Skeletal muscle tissue (tissue), 4 donors: ENCODE data around the gene NUAK1. TPM values are rescaled to one million over a fixed set of nuclear protein-coding genes. Genes with fewer than 3 reads are reported as not detected.

ENCODE experiments used
- H3K27ac ChIP-seq: one replicate; pipeline ENCODE4 v1.7.0; 2013; ENCODE audit warnings: mild to moderate bottlenecking, low read depth, low read length, inconsistent platforms
- H3K27me3 ChIP-seq, 3 donors: one replicate each; pipeline ENCODE4 v1.7.0; 2013; ENCODE audit warnings: low read length in 3 of 3; ENCODE audit not compliant: control insufficient read depth in 3 of 3, insufficient read depth in 3 of 3
- H3K36me3 ChIP-seq, 3 donors: one replicate each; pipeline ENCODE4 v1.7.0; 2013; ENCODE audit warnings: low read length in 3 of 3; ENCODE audit not compliant: control insufficient read depth in 3 of 3, insufficient read depth in 3 of 3
- H3K4me1 ChIP-seq, 3 donors: one replicate each; pipeline ENCODE4 v1.7.0; 2013; ENCODE audit warnings: low read length in 3 of 3, mild to moderate bottlenecking in 3 of 3; ENCODE audit not compliant: control insufficient read depth in 3 of 3, insufficient read depth in 3 of 3
- H3K4me3 ChIP-seq, 3 donors: one replicate each; pipeline ENCODE4 v1.7.0; 2013; ENCODE audit warnings: low read length in 3 of 3
- H3K9ac ChIP-seq, 3 donors: one replicate each; pipeline ENCODE4 v1.7.0; 2013; ENCODE audit warnings: low read length in 3 of 3, mild to moderate bottlenecking in 3 of 3, moderate library complexity in 2 of 3, low read depth in 1 of 3
- H3K9me3 ChIP-seq, 3 donors: one replicate each; pipeline ENCODE4 v1.7.0; 2013; ENCODE audit warnings: low read length in 3 of 3; ENCODE audit not compliant: control insufficient read depth in 3 of 3
- total RNA-seq: library from RNA; depleted of rRNA; stranded (reverse); fragments of >200 nt; gene quantifications from one replicate; pipeline ENCODE4 v1.2.3, GENCODE V29; 2014
- donor health status: Osteomylitis.

NUAK1 gene
- total RNA-seq, 1 donor from 2014 or later, result 9.4 TPM

- no peak overlapping the region for H3K4me3 ChIP-seq
- no peaks in the 10 kb centered on the region for H3K27me3 ChIP-seq
- no peaks in the 10 kb centered on the region for H3K9me3 ChIP-seq
- H3K27ac ChIP-seq, result no peak overlapping the region
- peaks cover 0 to 7% (median 4%) of the 10 kb centered on the region in 3 donors for H3K4me1 ChIP-seq
- H3K9ac ChIP-seq, result no peak overlapping the region
- H3K36me3 ChIP-seq, result peaks cover 33 to 54% (median 36%) of the 10 kb centered on the region in 3 donors
Observed at GRCh38 chr12:106070147-106070546, 68.6 kb downstream of the NUAK1 start.

- no peaks in the 10 kb centered on the region for H3K9me3 ChIP-seq
- H3K4me1 ChIP-seq, result peaks cover 6 to 9% (median 7%) of the 10 kb centered on the region in 3 donors
- no peak overlapping the region for H3K9ac ChIP-seq
- no peak overlapping the region for H3K4me3 ChIP-seq
- H3K27ac ChIP-seq, result no peak overlapping the region
- peaks cover 33 to 52% (median 36%) of the 10 kb centered on the region in 3 donors for H3K36me3 ChIP-seq
- H3K27me3 ChIP-seq, result no peaks in the 10 kb centered on the region
Observed at GRCh38 chr12:106068296-106068695, 70.5 kb downstream of the NUAK1 start.

GRCh38 chr12:106067606-106068205 is 71.0 kb downstream of the NUAK1 start:
- Histone ChIP-seq H3K9me3 (no peaks in the 10 kb centered on the region), H3K36me3 (peaks cover 33 to 50% (median 36%) of the 10 kb centered on the region in 3 donors), H3K27me3 (no peaks in the 10 kb centered on the region), H3K4me3 (no peak overlapping the region), H3K27ac (no peak overlapping the region), H3K9ac (no peak overlapping the region), H3K4me1 (peaks cover 6 to 9% (median 7%) of the 10 kb centered on the region in 3 donors)

- H3K27ac ChIP-seq, result no peak overlapping the region
- no peak overlapping the region for H3K9ac ChIP-seq
- H3K4me3 ChIP-seq, result no peak overlapping the region
- no peaks in the 10 kb centered on the region for H3K9me3 ChIP-seq
- peaks cover 6 to 9% (median 7%) of the 10 kb centered on the region in 3 donors for H3K4me1 ChIP-seq
- H3K27me3 ChIP-seq, result no peaks in the 10 kb centered on the region
- H3K36me3 ChIP-seq, result peaks cover 33 to 49% (median 36%) of the 10 kb centered on the region in 3 donors
Observed at GRCh38 chr12:106066726-106067325, 71.9 kb downstream of the NUAK1 start.

- H3K27ac ChIP-seq, result no peak overlapping the region
- peaks cover 33 to 46% (median 36%) of the 10 kb centered on the region in 3 donors for H3K36me3 ChIP-seq
Observed at GRCh38 chr12:106066051-106066705, 72.6 kb downstream of the NUAK1 start.

GRCh38 chr12:106065506-106065905 is 73.2 kb downstream of the NUAK1 start:
- H3K4me3 ChIP-seq, result no peak overlapping the region
- no peaks in the 10 kb centered on the region for H3K27me3 ChIP-seq
- no peak overlapping the region for H3K27ac ChIP-seq
- H3K9me3 ChIP-seq, result no peaks in the 10 kb centered on the region
- H3K9ac ChIP-seq, result no peak overlapping the region
- H3K4me1 ChIP-seq, result peaks cover 6 to 9% (median 7%) of the 10 kb centered on the region in 3 donors
- H3K36me3 ChIP-seq, result peaks cover 29 to 40% (median 31%) of the 10 kb centered on the region in 3 donors

More at GRCh38 chr12:106066051-106066705, 72.6 kb downstream of the NUAK1 start:
- Histone ChIP-seq H3K4me3 (no peak overlapping the region), H3K9ac (no peak overlapping the region), H3K4me1 (peaks cover 6 to 9% (median 7%) of the 10 kb centered on the region in 3 donors), H3K27me3 (no peaks in the 10 kb centered on the region), H3K9me3 (no peaks in the 10 kb centered on the region)

- Histone ChIP-seq H3K9ac (no peak overlapping the region), H3K4me3 (no peak overlapping the region), H3K36me3 (peaks cover 22 to 31% (median 26%) of the 10 kb centered on the region in 3 donors), H3K9me3 (no peaks in the 10 kb centered on the region), H3K27ac (no peak overlapping the region), H3K27me3 (no peaks in the 10 kb centered on the region), H3K4me1 (peaks cover 6 to 9% (median 7%) of the 10 kb centered on the region in 3 donors)
Observed at GRCh38 chr12:106064721-106065021, 74.1 kb downstream of the NUAK1 start.

- no peak overlapping the region for H3K4me3 ChIP-seq
- H3K27me3 ChIP-seq, result no peaks in the 10 kb centered on the region
- no peak overlapping the region for H3K27ac ChIP-seq
- no peaks in the 10 kb centered on the region for H3K9me3 ChIP-seq
- no peak overlapping the region for H3K9ac ChIP-seq
- peaks cover 22 to 28% (median 26%) of the 10 kb centered on the region in 3 donors for H3K36me3 ChIP-seq
- peaks cover 6 to 9% (median 7%) of the 10 kb centered on the region in 3 donors for H3K4me1 ChIP-seq
Observed at GRCh38 chr12:106063826-106064720, 74.7 kb downstream of the NUAK1 start.

GRCh38 chr12:106062693-106063092 is 76.1 kb downstream of the NUAK1 start:
- H3K36me3 ChIP-seq, result peaks cover 15 to 20% (median 15%) of the 10 kb centered on the region in 3 donors
- H3K9me3 ChIP-seq, result no peaks in the 10 kb centered on the region
- no peak overlapping the region for H3K4me3 ChIP-seq
- H3K4me1 ChIP-seq, result peaks cover 12 to 18% (median 12%) of the 10 kb centered on the region in 3 donors
- H3K9ac ChIP-seq, result no peak overlapping the region
- H3K27me3 ChIP-seq, result no peaks in the 10 kb centered on the region
- no peak overlapping the region for H3K27ac ChIP-seq
